Measurements from ENCODE around the gene COL5A2. TPM values are rescaled to one million over a fixed set of nuclear protein-coding genes. Genes with fewer than 3 reads are reported as not detected.

COL5A2 gene
- total RNA-seq, 2 donors from 2014 or later: 8.2 to 17.6 TPM

DNA sequence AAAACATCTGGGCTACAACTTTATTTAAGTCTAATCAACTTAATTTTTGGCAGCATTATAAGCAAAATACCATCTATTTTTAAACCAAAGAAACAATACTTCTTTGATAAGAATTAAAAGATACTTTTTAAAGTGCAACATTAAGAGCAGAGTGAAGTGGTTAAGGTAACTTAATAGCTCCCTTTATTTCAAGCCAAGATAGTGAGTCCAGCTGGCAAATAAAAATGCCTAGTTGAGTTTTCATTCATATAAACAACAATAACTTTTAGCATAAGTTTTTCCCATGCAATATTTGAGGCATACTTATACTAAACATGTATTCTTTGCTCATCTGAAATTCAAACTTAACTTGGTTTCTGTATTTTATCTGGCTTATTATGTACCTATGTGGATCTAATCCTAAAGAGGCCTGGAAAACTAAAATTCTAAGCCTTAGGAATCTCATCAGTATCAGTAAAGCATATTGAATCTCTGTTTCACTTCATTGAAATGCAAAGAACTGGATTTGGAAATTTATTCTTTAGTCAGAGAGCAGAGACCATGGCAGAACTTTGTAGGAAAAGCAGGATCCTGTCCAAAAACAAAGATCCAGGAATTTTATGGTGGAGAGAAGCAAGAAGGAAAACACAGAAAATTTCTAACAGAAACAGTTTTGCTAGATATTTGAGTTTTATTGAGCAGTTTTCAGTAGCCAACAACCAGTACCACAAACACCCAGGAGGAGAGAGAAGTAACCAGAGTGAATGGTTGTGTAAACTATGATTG lies 109.5 kb downstream of the COL5A2 start:
- TF ChIP-seq POLR2A (IDR thresholded peaks at IDR 0.05): no peak
- no peak for TF ChIP-seq CTCF (IDR thresholded peaks at IDR 0.05)
- TF ChIP-seq POLR2AphosphoS5 (IDR thresholded peaks at IDR 0.05): no peak
- H3K27ac ChIP-seq: no peak overlapping the region
- H3K4me1 ChIP-seq (replicated peaks): no peaks in the 10 kb centered on the region
- H3K27me3 ChIP-seq (replicated peaks; ENCODE audit: insufficient read depth): no peaks in the 10 kb centered on the region
- no peak for DNase-seq (ENCODE audit: low spot score)
- intact Hi-C loops (cut with DNase I): no loop called here
- no peaks in the 10 kb centered on the region for H3K36me3 ChIP-seq
- H3K4me3 ChIP-seq: no peak overlapping the region
- H3K9me3 ChIP-seq: no peaks in the 10 kb centered on the region

DNA sequence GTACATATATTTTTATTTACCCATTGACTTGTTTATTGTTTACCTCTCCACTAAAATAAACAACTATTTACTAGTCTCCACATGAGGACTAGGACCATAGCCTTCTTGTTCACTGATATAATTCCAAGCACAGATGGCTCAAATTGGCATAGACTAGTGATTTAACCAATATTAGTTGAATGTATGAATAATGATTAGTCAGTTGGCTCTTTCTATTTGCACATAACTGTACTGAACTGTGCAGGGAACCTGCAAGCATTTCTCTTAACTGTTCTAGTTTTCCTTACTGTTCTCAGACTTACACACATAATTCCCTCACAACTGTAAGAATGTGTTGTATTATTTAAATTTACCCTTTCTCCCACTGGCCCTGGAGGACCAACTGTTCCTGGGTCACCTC lies 113.5 kb downstream of the COL5A2 start:
- no peak overlapping the region for H3K27ac ChIP-seq
- no peak overlapping the region for H3K4me3 ChIP-seq
- no peaks in the 10 kb centered on the region for H3K36me3 ChIP-seq
- DNase-seq (ENCODE audit: low spot score): no peak
- TF ChIP-seq POLR2AphosphoS5 (IDR thresholded peaks at IDR 0.05): no peak
- TF ChIP-seq POLR2A (IDR thresholded peaks at IDR 0.05): no peak
- TF ChIP-seq CTCF (IDR thresholded peaks at IDR 0.05): no peak
- H3K4me1 ChIP-seq (replicated peaks): no peaks in the 10 kb centered on the region
- H3K9me3 ChIP-seq: no peaks in the 10 kb centered on the region
- H3K27me3 ChIP-seq (replicated peaks; ENCODE audit: insufficient read depth): no peaks in the 10 kb centered on the region
- intact Hi-C loops (cut with DNase I): no loop called here

GRCh38 chr2:189060096-189060642 lies 119.4 kb downstream of the COL5A2 start:
- intact Hi-C loops (cut with DNase I): no loop called here
- H3K36me3 ChIP-seq: no peaks in the 10 kb centered on the region
- DNase-seq (ENCODE audit: low spot score): peak; percentile 32
- TF ChIP-seq POLR2AphosphoS5 (IDR thresholded peaks at IDR 0.05): peak; percentile 84
- no peak for TF ChIP-seq POLR2A (IDR thresholded peaks at IDR 0.05)
- TF ChIP-seq CTCF (IDR thresholded peaks at IDR 0.05): no peak
- H3K9me3 ChIP-seq: no peaks in the 10 kb centered on the region
- 14% methylated on average over 1 of the region's 1 CpG for WGBS
- H3K4me3 ChIP-seq: no peak overlapping the region
- H3K4me1 ChIP-seq (replicated peaks): peaks cover 2% of the 10 kb centered on the region
- no peaks in the 10 kb centered on the region for H3K27me3 ChIP-seq (replicated peaks; ENCODE audit: insufficient read depth)
- H3K27ac ChIP-seq: peak overlapping the region in 1 of 2 donors; percentile 16

GRCh38 chr2:189057316-189057715 lies 122.2 kb downstream of the COL5A2 start:
- WGBS: 92% methylated on average over 2 of the region's 2 CpGs
- intact Hi-C loops (cut with DNase I): no loop called here

More at GRCh38 chr2:189057316-189057715, 122.2 kb downstream of the COL5A2 start:
- DNase-seq (ENCODE audit: low spot score): no peak
- H3K36me3 ChIP-seq: no peaks in the 10 kb centered on the region
- H3K4me1 ChIP-seq (replicated peaks): peaks cover 2% of the 10 kb centered on the region
- H3K4me3 ChIP-seq: no peak overlapping the region
- no peaks in the 10 kb centered on the region for H3K27me3 ChIP-seq (replicated peaks; ENCODE audit: insufficient read depth)
- H3K9me3 ChIP-seq: no peaks in the 10 kb centered on the region
- TF ChIP-seq CTCF (IDR thresholded peaks at IDR 0.05) (no peak), POLR2AphosphoS5 (IDR thresholded peaks at IDR 0.05) (no peak), POLR2A (IDR thresholded peaks at IDR 0.05) (no peak)
- no peak overlapping the region for H3K27ac ChIP-seq
